Body of pancreas (tissue), 4 donors: ENCODE results near the gene TRPM5.

ENCODE experiments used
- CTCF ChIP-seq, 7 experiments: fragments of 450-650 bp in 4 of 7; fragments of 200-600 bp in 3 of 7; sonication (generic) in 3 of 7; IDR thresholded peaks; one replicate each; pipeline ENCODE4 v1.5.1; 2016 to 2019; ENCODE audit warnings: antibody characterized with exemption in 7 of 7
- POLR2A ChIP-seq, 3 donors: fragments of 450-650 bp; IDR thresholded peaks; one replicate each; pipeline ENCODE4 v1.6.1; 2016; ENCODE audit warnings: antibody characterized with exemption in 3 of 3, mild to moderate bottlenecking in 2 of 3

- TF ChIP-seq POLR2A (IDR thresholded peaks at IDR 0.05), result no peak
- no peak for TF ChIP-seq CTCF (IDR thresholded peaks at IDR 0.05)
These were observed 37.9 kb upstream of the TRPM5 start for GRCh38 chr11:2482204-2482603.
